ENCODE measurements around the gene TEKT1. TPM values are rescaled to one million over a fixed set of nuclear protein-coding genes. Genes with fewer than 3 reads are reported as not detected.
"Not testable (repeated sequence)": the region's sequence is repeated elsewhere in the genome, so short reads cannot be mapped to it uniquely, and the experiment has no call there.

Gene TEKT1
- total RNA-seq, 2 donors from 2014 or later: 0.37 TPM; not detected in 1

- ATAC-seq; H3K4me1 Mint-ChIP-seq; H3K4me3 Mint-ChIP-seq; DNase-seq; H3K27ac Mint-ChIP-seq; H3K9me3 ChIP-seq (ENCODE audit: control insufficient read depth, low read length, poor library complexity, severe bottlenecking): not testable (repeated sequence)
- Mint-ChIP-seq H3K36me3 (ENCODE audit: low read depth) (peaks cover 10% of the 10 kb centered on the region), H3K27me3 (peaks cover 79% of the 10 kb centered on the region)
These were observed 17.1 kb upstream of the TEKT1 start for GRCh38 chr17:6848545-6849179.

- Mint-ChIP-seq H3K27ac (peak overlapping the region; percentile 19), H3K27me3 (peaks cover 67% of the 10 kb centered on the region)
- H3K9me3 ChIP-seq (ENCODE audit: control insufficient read depth, low read length, poor library complexity, severe bottlenecking); ATAC-seq; H3K36me3 Mint-ChIP-seq (ENCODE audit: low read depth); H3K4me1 Mint-ChIP-seq; H3K4me3 Mint-ChIP-seq; DNase-seq: not testable (repeated sequence)
These were observed 14.6 kb upstream of the TEKT1 start for GRCh38 chr17:6846138-6846537.

- not testable (repeated sequence) for H3K9me3 ChIP-seq (ENCODE audit: control insufficient read depth, low read length, poor library complexity, severe bottlenecking); H3K27ac Mint-ChIP-seq; DNase-seq; H3K4me1 Mint-ChIP-seq; H3K4me3 Mint-ChIP-seq; ATAC-seq; H3K36me3 Mint-ChIP-seq (ENCODE audit: low read depth)
- peaks cover 56% of the 10 kb centered on the region for H3K27me3 Mint-ChIP-seq
These were observed 12.9 kb upstream of the TEKT1 start for GRCh38 chr17:6844406-6844805.

GRCh38 chr17:6843241-6843880 is 11.8 kb upstream of the TEKT1 start:
- Mint-ChIP-seq H3K36me3 (ENCODE audit: low read depth) (peaks cover 5% of the 10 kb centered on the region), H3K27ac (no peak overlapping the region), H3K27me3 (peaks cover 62% of the 10 kb centered on the region), H3K4me3 (no peak overlapping the region), H3K4me1 (peaks cover 4% of the 10 kb centered on the region)
- ATAC-seq: peak; percentile 61
- no peaks in the 10 kb centered on the region for H3K9me3 ChIP-seq (ENCODE audit: control insufficient read depth, low read length, poor library complexity, severe bottlenecking)
- DNase-seq: no peak

GRCh38 chr17:6841769-6842168 is 10.2 kb upstream of the TEKT1 start:
- ATAC-seq; H3K4me1 Mint-ChIP-seq; H3K27ac Mint-ChIP-seq; H3K4me3 Mint-ChIP-seq; H3K36me3 Mint-ChIP-seq (ENCODE audit: low read depth); DNase-seq; H3K9me3 ChIP-seq (ENCODE audit: control insufficient read depth, low read length, poor library complexity, severe bottlenecking): not testable (repeated sequence)
- peaks cover 57% of the 10 kb centered on the region for H3K27me3 Mint-ChIP-seq

GRCh38 chr17:6830383-6830986 is 1.0 kb downstream of the TEKT1 start:
- Mint-ChIP-seq H3K27ac (peak overlapping the region; percentile 94), H3K4me1 (peaks cover 14% of the 10 kb centered on the region), H3K27me3 (peaks cover 75% of the 10 kb centered on the region), H3K36me3 (ENCODE audit: low read depth) (peaks cover 3% of the 10 kb centered on the region), H3K4me3 (peak overlapping the region; percentile 32)
- DNase-seq: no peak
- no peaks in the 10 kb centered on the region for H3K9me3 ChIP-seq (ENCODE audit: control insufficient read depth, low read length, poor library complexity, severe bottlenecking)
- ATAC-seq: no peak

- H3K9me3 ChIP-seq (ENCODE audit: control insufficient read depth, low read length, poor library complexity, severe bottlenecking): no peaks in the 10 kb centered on the region
- DNase-seq (no peak), ATAC-seq (no peak)
- Mint-ChIP-seq H3K4me3 (no peak overlapping the region), H3K27me3 (peaks cover 65% of the 10 kb centered on the region), H3K27ac (no peak overlapping the region), H3K4me1 (no peaks in the 10 kb centered on the region), H3K36me3 (ENCODE audit: low read depth) (peaks cover 2% of the 10 kb centered on the region)
These were observed 8.5 kb downstream of the TEKT1 start for GRCh38 chr17:6823011-6823442.

GRCh38 chr17:6818938-6819337 is 12.6 kb downstream of the TEKT1 start:
- H3K9me3 ChIP-seq (ENCODE audit: control insufficient read depth, low read length, poor library complexity, severe bottlenecking): no peaks in the 10 kb centered on the region
- Mint-ChIP-seq H3K36me3 (ENCODE audit: low read depth) (no peaks in the 10 kb centered on the region), H3K27ac (no peak overlapping the region), H3K4me3 (no peak overlapping the region), H3K4me1 (no peaks in the 10 kb centered on the region), H3K27me3 (peaks cover 54% of the 10 kb centered on the region)
- ATAC-seq (no peak), DNase-seq (no peak)

GRCh38 chr17:6816368-6816767 is 15.2 kb downstream of the TEKT1 start:
- not testable (repeated sequence) for H3K36me3 Mint-ChIP-seq (ENCODE audit: low read depth); H3K27ac Mint-ChIP-seq; H3K9me3 ChIP-seq (ENCODE audit: control insufficient read depth, low read length, poor library complexity, severe bottlenecking); H3K4me1 Mint-ChIP-seq; DNase-seq; ATAC-seq; H3K4me3 Mint-ChIP-seq
- peaks cover 54% of the 10 kb centered on the region for H3K27me3 Mint-ChIP-seq

GRCh38 chr17:6815775-6816174 is 15.8 kb downstream of the TEKT1 start:
- Mint-ChIP-seq H3K27ac (no peak overlapping the region), H3K36me3 (ENCODE audit: low read depth) (peaks cover 3% of the 10 kb centered on the region), H3K4me3 (no peak overlapping the region), H3K27me3 (peaks cover 53% of the 10 kb centered on the region), H3K4me1 (no peaks in the 10 kb centered on the region)
- DNase-seq: no peak
- H3K9me3 ChIP-seq (ENCODE audit: control insufficient read depth, low read length, poor library complexity, severe bottlenecking): no peaks in the 10 kb centered on the region
- no peak for ATAC-seq

GRCh38 chr17:6812295-6812694 is 19.2 kb downstream of the TEKT1 start:
- Mint-ChIP-seq H3K4me3 (no peak overlapping the region), H3K36me3 (ENCODE audit: low read depth) (peaks cover 3% of the 10 kb centered on the region), H3K27ac (no peak overlapping the region), H3K4me1 (no peaks in the 10 kb centered on the region), H3K27me3 (peaks cover 39% of the 10 kb centered on the region)
- H3K9me3 ChIP-seq (ENCODE audit: control insufficient read depth, low read length, poor library complexity, severe bottlenecking): no peaks in the 10 kb centered on the region
- DNase-seq: no peak
- ATAC-seq: no peak

- no peak for ATAC-seq
- Mint-ChIP-seq H3K27me3 (peaks cover 39% of the 10 kb centered on the region), H3K36me3 (ENCODE audit: low read depth) (peaks cover 5% of the 10 kb centered on the region)
These were observed 20.0 kb downstream of the TEKT1 start for GRCh38 chr17:6811510-6811909.

GRCh38 chr17:6800422-6801027 is 31.0 kb downstream of the TEKT1 start:
- H3K9me3 ChIP-seq (ENCODE audit: control insufficient read depth, low read length, poor library complexity, severe bottlenecking): no peaks in the 10 kb centered on the region
- H3K27ac Mint-ChIP-seq: no peak overlapping the region
- no peaks in the 10 kb centered on the region for H3K36me3 Mint-ChIP-seq (ENCODE audit: low read depth)
- DNase-seq (no peak), ATAC-seq (no peak)
- H3K4me1 Mint-ChIP-seq: no peaks in the 10 kb centered on the region
- peaks cover 22% of the 10 kb centered on the region for H3K27me3 Mint-ChIP-seq
- no peak overlapping the region for H3K4me3 Mint-ChIP-seq

More at GRCh38 chr17:6811510-6811909, 20.0 kb downstream of the TEKT1 start:
- Mint-ChIP-seq H3K4me3 (no peak overlapping the region), H3K27ac (no peak overlapping the region), H3K4me1 (no peaks in the 10 kb centered on the region)
- DNase-seq: no peak
- H3K9me3 ChIP-seq (ENCODE audit: control insufficient read depth, low read length, poor library complexity, severe bottlenecking): no peaks in the 10 kb centered on the region

Measured in T-helper 17 cell (primary cell).